Nephron progenitor cell (in vitro differentiated cells): Measurements from ENCODE around the gene CLEC10A.

ENCODE experiments used
- DNase-seq: peaks from one replicate; pipeline ENCODE4 v3.0.0; 2021
- H3K27ac Mint-ChIP-seq: 2 replicates; pipeline ENCODE4 v1.8.0; 2021; ENCODE audit warnings: mild to moderate bottlenecking, moderate library complexity, mixed read lengths
- H3K27me3 Mint-ChIP-seq: 2 replicates; pipeline ENCODE4 v1.8.0; 2021; ENCODE audit warnings: mild to moderate bottlenecking, low read depth, mixed read lengths; ENCODE audit not compliant: poor library complexity
- H3K36me3 Mint-ChIP-seq: 2 replicates; pipeline ENCODE4 v1.8.0; 2021; ENCODE audit warnings: low read depth, mixed read lengths
- H3K4me1 Mint-ChIP-seq: 2 replicates; pipeline ENCODE4 v1.8.0; 2021; ENCODE audit warnings: mixed read lengths
- H3K4me3 Mint-ChIP-seq: 2 replicates; pipeline ENCODE4 v1.8.0; 2021; ENCODE audit warnings: mild to moderate bottlenecking, moderate library complexity, mixed read lengths
- H3K9me3 Mint-ChIP-seq: 2 replicates; pipeline ENCODE4 v1.8.0; 2021; ENCODE audit warnings: mild to moderate bottlenecking, moderate library complexity, mixed read lengths
- TF ChIP-seq, protein P1 (sequence below): fragments of 200-600 bp; sonication (generic); IDR thresholded peaks from 2 replicates; pipeline ENCODE4 v1.5.0; 2021; ENCODE audit warnings: antibody characterized with exemption

Gene CLEC10A

GRCh38 chr17:7043182-7043496, 36.9 kb downstream of the CLEC10A start:
- no peak for DNase-seq
- Mint-ChIP-seq H3K27me3 (peaks cover 30% of the 10 kb centered on the region), H3K9me3 (no peaks in the 10 kb centered on the region), H3K27ac (no peak overlapping the region), H3K4me1 (peaks cover 59% of the 10 kb centered on the region), H3K4me3 (peak overlapping the region; percentile 64), H3K36me3 (no peaks in the 10 kb centered on the region)
- TF ChIP-seq, protein P1, sequence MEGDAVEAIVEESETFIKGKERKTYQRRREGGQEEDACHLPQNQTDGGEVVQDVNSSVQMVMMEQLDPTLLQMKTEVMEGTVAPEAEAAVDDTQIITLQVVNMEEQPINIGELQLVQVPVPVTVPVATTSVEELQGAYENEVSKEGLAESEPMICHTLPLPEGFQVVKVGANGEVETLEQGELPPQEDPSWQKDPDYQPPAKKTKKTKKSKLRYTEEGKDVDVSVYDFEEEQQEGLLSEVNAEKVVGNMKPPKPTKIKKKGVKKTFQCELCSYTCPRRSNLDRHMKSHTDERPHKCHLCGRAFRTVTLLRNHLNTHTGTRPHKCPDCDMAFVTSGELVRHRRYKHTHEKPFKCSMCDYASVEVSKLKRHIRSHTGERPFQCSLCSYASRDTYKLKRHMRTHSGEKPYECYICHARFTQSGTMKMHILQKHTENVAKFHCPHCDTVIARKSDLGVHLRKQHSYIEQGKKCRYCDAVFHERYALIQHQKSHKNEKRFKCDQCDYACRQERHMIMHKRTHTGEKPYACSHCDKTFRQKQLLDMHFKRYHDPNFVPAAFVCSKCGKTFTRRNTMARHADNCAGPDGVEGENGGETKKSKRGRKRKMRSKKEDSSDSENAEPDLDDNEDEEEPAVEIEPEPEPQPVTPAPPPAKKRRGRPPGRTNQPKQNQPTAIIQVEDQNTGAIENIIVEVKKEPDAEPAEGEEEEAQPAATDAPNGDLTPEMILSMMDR: no peak

- H3K9me3 Mint-ChIP-seq: no peaks in the 10 kb centered on the region
- peak; percentile 44 for DNase-seq
- no peaks in the 10 kb centered on the region for H3K36me3 Mint-ChIP-seq
- H3K4me1 Mint-ChIP-seq: peaks cover 63% of the 10 kb centered on the region
- TF ChIP-seq, protein P1: no peak
- H3K4me3 Mint-ChIP-seq: peak overlapping the region; percentile 64
- H3K27me3 Mint-ChIP-seq: peaks cover 30% of the 10 kb centered on the region
- no peak overlapping the region for H3K27ac Mint-ChIP-seq
Observed at GRCh38 chr17:7042501-7043181, 37.4 kb downstream of the CLEC10A start.

- Mint-ChIP-seq H3K4me3 (peak overlapping the region; percentile 70), H3K27ac (no peak overlapping the region)
Observed at GRCh38 chr17:7041607-7042500, 38.2 kb downstream of the CLEC10A start.

DNA sequence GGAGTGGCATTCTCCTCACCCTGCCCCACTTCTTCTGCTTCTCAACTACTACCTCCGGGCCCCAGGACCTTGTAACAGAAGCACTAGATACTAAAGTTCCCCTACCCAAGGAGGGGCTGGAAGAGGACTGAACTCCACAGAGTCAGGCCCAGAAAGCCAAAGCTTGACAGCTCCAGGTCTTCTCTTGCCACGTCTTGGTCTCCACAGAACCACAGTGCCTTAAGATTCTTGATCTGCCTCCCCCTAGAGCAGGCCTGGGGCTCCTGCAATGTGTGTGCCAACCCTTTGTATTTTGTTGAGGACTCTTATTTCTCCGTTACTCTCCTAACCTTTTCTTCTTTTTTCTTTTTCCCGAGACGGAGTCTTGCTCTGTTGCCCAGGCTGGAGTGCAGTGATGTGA, 40.2 kb downstream of the CLEC10A start:
- Mint-ChIP-seq H3K4me1 (peaks cover 62% of the 10 kb centered on the region), H3K36me3 (no peaks in the 10 kb centered on the region), H3K9me3 (no peaks in the 10 kb centered on the region), H3K4me3 (no peak overlapping the region), H3K27me3 (peaks cover 27% of the 10 kb centered on the region), H3K27ac (peak overlapping the region; percentile 36)
- TF ChIP-seq, protein P1: no peak
- DNase-seq: no peak

More at GRCh38 chr17:7041607-7042500, 38.2 kb downstream of the CLEC10A start:
- Mint-ChIP-seq H3K36me3 (no peaks in the 10 kb centered on the region), H3K9me3 (no peaks in the 10 kb centered on the region), H3K27me3 (peaks cover 30% of the 10 kb centered on the region), H3K4me1 (peaks cover 58% of the 10 kb centered on the region)
- TF ChIP-seq, protein P1: no peak
- peak; percentile 49 for DNase-seq

DNA sequence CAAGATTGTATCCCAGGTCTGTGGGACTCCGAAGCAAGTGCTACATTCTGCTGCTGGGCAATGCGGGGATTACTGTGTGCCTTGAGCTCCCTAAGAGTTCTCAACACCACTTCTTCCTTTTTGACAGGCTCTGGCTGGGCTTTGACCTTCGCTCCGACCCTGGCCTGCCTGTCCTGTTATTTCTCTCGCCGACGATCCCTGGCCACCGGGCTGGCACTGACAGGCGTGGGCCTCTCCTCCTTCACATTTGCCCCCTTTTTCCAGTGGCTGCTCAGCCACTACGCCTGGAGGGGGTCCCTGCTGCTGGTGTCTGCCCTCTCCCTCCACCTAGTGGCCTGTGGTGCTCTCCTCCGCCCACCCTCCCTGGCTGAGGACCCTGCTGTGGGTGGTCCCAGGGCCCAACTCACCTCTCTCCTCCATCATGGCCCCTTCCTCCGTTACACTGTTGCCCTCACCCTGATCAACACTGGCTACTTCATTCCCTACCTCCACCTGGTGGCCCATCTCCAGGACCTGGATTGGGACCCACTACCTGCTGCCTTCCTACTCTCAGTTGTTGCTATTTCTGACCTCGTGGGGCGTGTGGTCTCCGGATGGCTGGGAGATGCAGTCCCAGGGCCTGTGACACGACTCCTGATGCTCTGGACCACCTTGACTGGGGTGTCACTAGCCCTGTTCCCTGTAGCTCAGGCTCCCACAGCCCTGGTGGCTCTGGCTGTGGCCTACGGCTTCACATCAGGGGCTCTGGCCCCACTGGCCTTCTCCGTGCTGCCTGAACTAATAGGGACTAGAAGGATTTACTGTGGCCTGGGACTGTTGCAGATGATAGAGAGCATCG, 41.8 kb downstream of the CLEC10A start:
- Mint-ChIP-seq H3K4me1 (peaks cover 64% of the 10 kb centered on the region), H3K27ac (peak overlapping the region; percentile 68), H3K9me3 (no peaks in the 10 kb centered on the region), H3K36me3 (no peaks in the 10 kb centered on the region), H3K27me3 (peaks cover 17% of the 10 kb centered on the region), H3K4me3 (peak overlapping the region; percentile 72)
- no peak for DNase-seq
- TF ChIP-seq, protein P1: no peak
